H1 (cell line): Measurements from ENCODE around the gene PRKG2. TPM values are rescaled to one million over a fixed set of nuclear protein-coding genes. Genes with fewer than 3 reads are reported as not detected.

Experiments
- BACH1 ChIP-seq: IDR thresholded peaks from 2 replicates; pipeline ENCODE4 v1.6.1; 2012; ENCODE audit warnings: low read length, improper control_type of control experiment
- KDM4A ChIP-seq: IDR thresholded peaks from one replicate; pipeline ENCODE4 v1.7.1; 2012; ENCODE audit warnings: low read depth, mild to moderate bottlenecking, moderate library complexity, low read length, inconsistent platforms; ENCODE audit not compliant: severe bottlenecking
- USF2 ChIP-seq: IDR thresholded peaks from 2 replicates; pipeline ENCODE4 v1.6.1; 2011; ENCODE audit warnings: low read length, improper control_type of control experiment
- polyA plus RNA-seq, 7 experiments: library from polyadenylated mRNA; depleted of rRNA in 3 of 7; stranded (reverse) in 5 of 7; unstranded in 2 of 7; fragments of >200 nt in 5 of 7; fragments of 200-250 nt in 2 of 7; gene quantifications; 1 replicate in 5 of 7; 2 replicates in 1 of 7; 4 replicates in 1 of 7; pipeline versions ENCODE4 v1.2.1 to v1.2.3, GENCODE V29; 2011 to 2013; ENCODE audit warnings: missing spikeins in 2 of 7, mixed read lengths in 2 of 7
- total RNA-seq: library from RNA; stranded (reverse); fragmentation: NEBNext Ultra II Directional; extraction: Animal tissue kit (Norgen Biotek cat#: 25700); gene quantifications from 2 replicates; pipeline ENCODE4 v1.2.1, GENCODE V29; 2021

The PRKG2 gene
- total and polyA plus RNA-seq, 2 of the 8 experiments (the other 6 are each of a cell fraction or from before 2014, with no cell fraction given) = 0.45 to 1.2 TPM

GRCh38 chr4:81116566-81116965 lies 98.5 kb downstream of the PRKG2 start (continued):
- TF ChIP-seq USF2 (no peak), BACH1 (no peak), KDM4A (no peak)
